Sigmoid colon (tissue), 7 donors: ENCODE measurements around the gene DYSF. TPM values are rescaled to one million over a fixed set of nuclear protein-coding genes. Genes with fewer than 3 reads are reported as not detected.

ENCODE experiments used
- DNase-seq: peaks from one replicate; pipeline ENCODE4 v3.0.0-alpha.2; 2019
- H3K27ac ChIP-seq, 4 donors: fragments of 200-600 bp; sonication (generic); one replicate each; pipeline ENCODE4 v1.5.1; 2016 to 2019; ENCODE audit warnings: mild to moderate bottlenecking in 1 of 4
- H3K27me3 ChIP-seq, 3 donors: fragments of 200-600 bp; sonication (generic); one replicate each; pipeline ENCODE4 v1.5.1; 2019; ENCODE audit warnings: mild to moderate bottlenecking in 1 of 3
- H3K36me3 ChIP-seq, 4 donors: fragments of 200-600 bp; sonication (generic); one replicate each; pipeline ENCODE4 v1.5.1; 2016 to 2019
- H3K4me1 ChIP-seq, 4 donors: fragments of 200-600 bp; sonication (generic); one replicate each; pipeline ENCODE4 v1.5.1; 2017 to 2019
- H3K4me3 ChIP-seq, 4 donors: fragments of 200-600 bp; sonication (generic); one replicate each; pipeline ENCODE4 v1.5.1; 2017 to 2019; ENCODE audit warnings: mild to moderate bottlenecking in 2 of 4, moderate library complexity in 1 of 4
- H3K9me3 ChIP-seq, 4 donors: fragments of 200-600 bp in 3 of 4; sonication (generic) in 3 of 4; one replicate each; pipeline versions ENCODE4 v1.5.1 to v1.6.1; 2013 to 2019
- CTCF ChIP-seq, 4 experiments: fragments of 450-650 bp in 3 of 4; fragments of 200-600 bp in 1 of 4; IDR thresholded peaks; one replicate each; pipeline ENCODE4 v1.5.1; 2016 to 2019; ENCODE audit warnings: antibody characterized with exemption in 4 of 4, mild to moderate bottlenecking in 3 of 4, moderate library complexity in 2 of 4
- EP300 ChIP-seq, 4 donors: sonication (generic); formaldehyde crosslinking; IDR thresholded peaks; one replicate each; pipeline ENCODE4 v1.6.1; 2017; ENCODE audit warnings: antibody characterized with exemption in 4 of 4
- POLR2A ChIP-seq, 2 donors: fragments of 450-650 bp; IDR thresholded peaks; one replicate each; pipeline ENCODE4 v1.6.1; 2016; ENCODE audit warnings: antibody characterized with exemption in 2 of 2, mild to moderate bottlenecking in 2 of 2, moderate library complexity in 2 of 2
- POLR2AphosphoS5 ChIP-seq, 4 donors: sonication (generic); formaldehyde crosslinking; IDR thresholded peaks; one replicate each; pipeline ENCODE4 v1.6.1; 2017; ENCODE audit warnings: antibody characterized with exemption in 4 of 4
- WGBS, 2 donors: extraction: QIAGEN DNeasy Blood & Tissue Kit; methylation state at CpG; one replicate each; pipeline ENCODE4 v1.1.7; 2013; 5-methylcytosine and 5-hydroxymethylcytosine counted together
- intact Hi-C: fragments of 100-400 bp; cut with DNase I; formaldehyde crosslinking; loops from one replicate; pipeline ENCODE4 v1.15.1; 2023
- polyA plus RNA-seq, 3 donors: library from polyadenylated mRNA; stranded (reverse); fragments of 200-250 nt; gene quantifications; one replicate each; pipeline ENCODE4 v1.2.3, GENCODE V29; 2013
- total RNA-seq, 4 donors: library from RNA; depleted of rRNA; stranded (reverse); fragments of >200 nt; gene quantifications; one replicate each; pipeline ENCODE4 v1.1.0, GENCODE V29; 2016
- donor health status: healthy with polysubstance abuse.
- donor health status: Bipolar disorder and iron deficiency.
- donor health status: healthy.

DYSF gene
- total and polyA plus RNA-seq, 7 donors = 1.6 to 49.6 (median 12.5) TPM

DNA sequence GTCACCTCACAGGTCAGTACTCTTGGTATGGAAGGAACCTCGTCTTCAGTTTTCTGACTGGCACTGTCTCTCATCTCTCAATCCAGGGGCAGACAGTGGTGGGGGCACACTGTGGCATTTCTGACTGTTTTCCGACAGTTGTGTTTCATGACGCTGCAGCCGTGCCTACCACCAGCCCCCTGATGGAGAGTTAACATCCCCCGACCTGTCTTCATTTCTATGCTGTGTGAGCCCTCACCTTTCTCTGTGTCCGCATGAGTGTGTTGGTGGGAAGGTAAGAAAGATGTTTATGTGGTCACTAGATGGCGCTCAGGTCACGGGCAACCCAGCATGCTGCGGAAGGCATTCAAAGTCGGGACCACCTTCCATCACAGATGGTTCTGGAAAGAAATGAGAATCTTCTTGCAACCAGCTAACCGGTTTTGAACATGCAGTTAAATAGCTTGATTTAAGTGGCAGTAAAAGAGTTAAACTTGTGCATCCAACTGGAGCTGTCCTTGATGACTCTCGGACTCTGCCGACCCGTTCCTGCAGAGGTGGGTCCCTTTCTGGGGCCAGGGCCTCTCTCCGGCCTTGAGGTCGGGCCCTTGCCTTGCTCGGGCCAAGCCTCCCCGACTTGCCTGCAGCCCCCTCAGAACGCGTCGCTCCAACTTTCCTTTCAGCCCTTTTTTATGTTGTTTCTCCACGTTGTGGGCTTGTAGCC, 92.4 kb downstream of the DYSF start:
- 27 to 41% methylated on average over 22 of the region's 22 CpGs for WGBS, 2 donors
- H3K36me3 ChIP-seq = no peaks in the 10 kb centered on the region
- no peaks in the 10 kb centered on the region for H3K4me1 ChIP-seq
- peak; percentile 70 for DNase-seq
- intact Hi-C loops = loop anchor here (5.0 to 10.0 kb wide), 2 partner anchors 452 to 1199 kb away; no protein-coding TSS in a partner anchor
- H3K27ac ChIP-seq = no peak overlapping the region
- no peak for TF ChIP-seq POLR2A (IDR thresholded peaks at IDR 0.05)
- peak; percentile 28 to 61 (median 46) for TF ChIP-seq CTCF (IDR thresholded peaks at IDR 0.05)
- no peaks in the 10 kb centered on the region for H3K9me3 ChIP-seq
- no peaks in the 10 kb centered on the region for H3K27me3 ChIP-seq
- H3K4me3 ChIP-seq = no peak overlapping the region

- intact Hi-C loops = loop anchor here (5.0 to 10.0 kb wide), 2 partner anchors 451 to 1199 kb away; no protein-coding TSS in a partner anchor
Observed at GRCh38 chr2:71546275-71546638, 92.9 kb downstream of the DYSF start.

DNA sequence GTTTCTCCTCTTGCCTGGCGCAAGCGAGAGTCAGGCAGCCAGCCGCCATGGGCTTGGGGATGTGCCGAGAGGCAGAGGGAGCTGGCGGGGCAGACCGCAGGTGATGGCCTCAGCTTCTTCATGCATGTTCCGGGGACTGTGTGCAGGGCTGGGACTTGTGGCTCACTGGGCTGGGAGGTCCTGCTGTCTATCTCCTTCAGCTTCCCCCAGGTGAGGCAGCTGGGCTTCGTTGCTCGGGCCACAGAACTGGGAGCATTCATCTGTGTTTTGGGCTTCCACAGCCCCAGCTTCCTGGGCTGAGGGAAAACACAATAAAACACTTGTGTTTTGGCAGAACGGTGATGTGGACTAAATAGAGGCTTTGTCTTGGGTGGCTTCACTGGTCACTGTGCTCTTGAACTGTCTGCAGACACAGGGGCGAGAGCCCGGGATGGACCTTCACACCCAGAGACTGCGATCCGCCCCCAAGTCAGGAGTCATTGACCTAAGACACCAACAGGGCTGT, 93.5 kb downstream of the DYSF start:
- Histone ChIP-seq H3K9me3 (no peaks in the 10 kb centered on the region), H3K27ac (no peak overlapping the region), H3K36me3 (peaks cover 0 to 5% (median 0%) of the 10 kb centered on the region in 4 donors), H3K4me1 (no peaks in the 10 kb centered on the region), H3K27me3 (no peaks in the 10 kb centered on the region), H3K4me3 (no peak overlapping the region)
- intact Hi-C loops = loop anchor here (5.0 to 10.0 kb wide), 2 partner anchors 450 to 1198 kb away; no protein-coding TSS in a partner anchor
- DNase-seq = peak; percentile 45
- 77 to 92% methylated on average over 14 of the region's 14 CpGs for WGBS, 2 donors
- TF ChIP-seq CTCF (IDR thresholded peaks at IDR 0.05) (no peak), POLR2AphosphoS5 (IDR thresholded peaks at IDR 0.05) (no peak), EP300 (IDR thresholded peaks at IDR 0.05) (no peak), POLR2A (IDR thresholded peaks at IDR 0.05) (no peak)

More at GRCh38 chr2:71546275-71546638, 92.9 kb downstream of the DYSF start:
- H3K27me3 ChIP-seq = no peaks in the 10 kb centered on the region
- no peaks in the 10 kb centered on the region for H3K4me1 ChIP-seq
- no peak overlapping the region for H3K27ac ChIP-seq
- peaks cover 0 to 4% (median 0%) of the 10 kb centered on the region in 4 donors for H3K36me3 ChIP-seq
- WGBS, 2 donors = 49 to 62% methylated on average over 3 of the region's 3 CpGs
- no peak for DNase-seq
- TF ChIP-seq POLR2AphosphoS5 (IDR thresholded peaks at IDR 0.05) (no peak), POLR2A (IDR thresholded peaks at IDR 0.05) (no peak), EP300 (IDR thresholded peaks at IDR 0.05) (no peak)
- no peaks in the 10 kb centered on the region for H3K9me3 ChIP-seq
- no peak overlapping the region for H3K4me3 ChIP-seq

DNA sequence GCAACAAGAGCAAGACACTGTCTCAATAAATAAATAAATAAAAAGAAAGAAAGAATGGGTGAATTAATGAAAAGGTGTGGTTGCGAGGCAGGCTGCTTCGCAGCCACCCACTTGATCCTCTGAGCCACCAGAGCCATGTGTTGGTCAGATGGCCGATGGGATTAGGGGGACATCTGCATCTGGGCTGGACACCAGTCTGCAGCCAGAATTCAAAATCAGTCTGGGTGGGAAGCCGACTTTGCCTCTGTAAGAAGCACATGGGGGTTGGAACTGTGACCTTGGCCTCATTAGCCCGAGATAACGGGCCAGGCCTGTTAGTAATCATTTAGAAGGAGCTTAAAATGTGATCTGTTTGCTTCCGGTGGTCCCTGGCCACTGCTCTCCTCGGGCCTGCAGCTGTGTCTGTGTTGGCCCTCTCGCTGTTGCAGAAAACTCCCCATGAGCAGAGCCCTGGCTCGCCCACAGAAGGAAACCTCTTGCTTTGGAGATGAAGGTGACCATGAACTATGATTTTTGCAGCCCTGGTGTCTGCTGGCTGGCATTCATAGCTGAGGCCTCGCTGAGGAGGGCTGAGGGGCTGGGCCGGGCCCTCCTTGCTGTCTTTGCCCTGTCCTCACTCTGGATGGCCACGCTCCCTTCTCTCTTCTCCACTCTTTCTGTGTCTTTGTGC, 94.4 kb downstream of the DYSF start:
- WGBS, 2 donors = 80 to 82% methylated on average over 13 of the region's 13 CpGs
- Histone ChIP-seq H3K27ac (no peak overlapping the region), H3K27me3 (no peaks in the 10 kb centered on the region), H3K36me3 (peaks cover 0 to 8% (median 2%) of the 10 kb centered on the region in 4 donors), H3K4me3 (no peak overlapping the region), H3K4me1 (no peaks in the 10 kb centered on the region), H3K9me3 (no peaks in the 10 kb centered on the region)
- no peak for DNase-seq
- intact Hi-C loops = loop anchor here (1.0 to 10.0 kb wide), 4 partner anchors 450 to 1197 kb away; no protein-coding TSS in a partner anchor
- TF ChIP-seq POLR2A (IDR thresholded peaks at IDR 0.05) (no peak), CTCF (IDR thresholded peaks at IDR 0.05) (no peak), POLR2AphosphoS5 (IDR thresholded peaks at IDR 0.05) (no peak), EP300 (IDR thresholded peaks at IDR 0.05) (no peak)
